H9 (cell line): ENCODE data around the gene TACR1. TPM values are rescaled to one million over a fixed set of nuclear protein-coding genes. Genes with fewer than 3 reads are reported as not detected.

Experiments used
- DNase-seq: peaks from one replicate; pipeline ENCODE4 v3.0.0-alpha.2; 2017
- H2AFZ ChIP-seq: one replicate; pipeline ENCODE4 v1.6.1; 2013; ENCODE audit warnings: mild to moderate bottlenecking, low read length, control low read depth, moderate library complexity
- H2AK5ac ChIP-seq: 2 replicates; pipeline ENCODE4 v1.6.1; 2013; ENCODE audit warnings: low read length, control low read depth, mixed read lengths; ENCODE audit not compliant: insufficient read length
- H2BK120ac ChIP-seq: one replicate; pipeline ENCODE4 v1.6.1; 2013; ENCODE audit warnings: low read depth, mild to moderate bottlenecking, low read length, control low read depth, inconsistent platforms; ENCODE audit not compliant: poor library complexity, severe bottlenecking
- H2BK12ac ChIP-seq: 2 replicates; pipeline ENCODE4 v1.6.1; 2013; ENCODE audit warnings: low read length, control low read depth, mixed read lengths, low read depth; ENCODE audit not compliant: insufficient read length
- H2BK15ac ChIP-seq: 2 replicates; pipeline ENCODE4 v1.6.1; 2013; ENCODE audit warnings: low read depth, low read length, control low read depth
- H2BK20ac ChIP-seq: one replicate; pipeline ENCODE4 v1.6.1; 2013; ENCODE audit warnings: low read depth, mild to moderate bottlenecking, low read length, control low read depth, inconsistent platforms; ENCODE audit not compliant: poor library complexity, severe bottlenecking
- H2BK5ac ChIP-seq: 2 replicates; pipeline ENCODE4 v1.6.1; 2013; ENCODE audit warnings: low read length, control low read depth, mixed read lengths; ENCODE audit not compliant: insufficient read length
- H3K14ac ChIP-seq: 2 replicates; pipeline ENCODE4 v1.6.1; 2013; ENCODE audit warnings: low read length, control low read depth; ENCODE audit not compliant: insufficient read depth
- H3K18ac ChIP-seq: 2 replicates; pipeline ENCODE4 v1.6.1; 2013; ENCODE audit warnings: low read depth, mild to moderate bottlenecking, mixed read lengths, low read length, control low read depth; ENCODE audit not compliant: insufficient read length
- H3K23ac ChIP-seq: 2 replicates; pipeline ENCODE4 v1.6.1; 2013; ENCODE audit warnings: low read length, control low read depth, mixed read lengths, low read depth; ENCODE audit not compliant: insufficient read length
- H3K23me2 ChIP-seq: 2 replicates; pipeline ENCODE4 v1.6.1; 2013; ENCODE audit warnings: low read depth, mild to moderate bottlenecking, mixed read lengths, low read length, control low read depth; ENCODE audit not compliant: insufficient read length, poor library complexity, severe bottlenecking
- H3K27ac ChIP-seq: 2 replicates; pipeline ENCODE4 v1.5.1; 2013; ENCODE audit warnings: low read length, control low read depth, mixed read lengths, low read depth; ENCODE audit not compliant: insufficient read length
- H3K27me3 ChIP-seq: 2 replicates; pipeline ENCODE4 v1.6.1; 2013; ENCODE audit warnings: low read length, control low read depth, inconsistent platforms; ENCODE audit not compliant: insufficient read depth
- H3K4ac ChIP-seq: 2 replicates; pipeline ENCODE4 v1.6.1; 2013; ENCODE audit warnings: low read depth, mild to moderate bottlenecking, control low read depth, inconsistent platforms, low read length, moderate library complexity
- H3K4me1 ChIP-seq: 2 replicates; pipeline ENCODE4 v1.6.1; 2013; ENCODE audit warnings: low read length, control low read depth, inconsistent platforms; ENCODE audit not compliant: insufficient read depth
- H3K4me2 ChIP-seq: 2 replicates; pipeline ENCODE4 v1.6.1; 2013; ENCODE audit warnings: low read length, control low read depth, mixed read lengths; ENCODE audit not compliant: insufficient read length, insufficient read depth
- H3K56ac ChIP-seq: 2 replicates; pipeline ENCODE4 v1.6.1; 2013; ENCODE audit warnings: low read depth, mild to moderate bottlenecking, mixed read lengths, low read length, control low read depth; ENCODE audit not compliant: insufficient read length
- H3K79me1 ChIP-seq: 2 replicates; pipeline ENCODE4 v1.6.1; 2013; ENCODE audit warnings: low read depth, mild to moderate bottlenecking, moderate library complexity, low read length, control low read depth, inconsistent platforms; ENCODE audit not compliant: insufficient read depth, poor library complexity, severe bottlenecking
- H3K79me2 ChIP-seq: 2 replicates; pipeline ENCODE4 v1.6.1; 2013; ENCODE audit warnings: low read length, control low read depth, inconsistent platforms; ENCODE audit not compliant: insufficient read depth
- H3K9ac ChIP-seq: 2 replicates; pipeline ENCODE4 v1.6.1; 2013; ENCODE audit warnings: low read length, control low read depth, mixed read lengths; ENCODE audit not compliant: insufficient read length; ENCODE audit errors: extremely low read depth
- H3K9me3 ChIP-seq: one replicate; pipeline ENCODE4 v1.6.1; 2013; ENCODE audit warnings: low read depth, low read length, inconsistent platforms; ENCODE audit not compliant: control insufficient read depth
- H3T11ph ChIP-seq: one replicate; pipeline ENCODE4 v1.6.1; 2013; ENCODE audit warnings: mild to moderate bottlenecking, low read length, control low read depth, inconsistent platforms
- H4K20me1 ChIP-seq: one replicate; pipeline ENCODE4 v1.6.1; 2013; ENCODE audit not compliant: control insufficient read depth, insufficient read length, insufficient read depth
- H4K5ac ChIP-seq: 2 replicates; pipeline ENCODE4 v1.6.1; 2013; ENCODE audit warnings: low read depth, mild to moderate bottlenecking, mixed read lengths, low read length, control low read depth; ENCODE audit not compliant: insufficient read length
- H4K8ac ChIP-seq: replicated peaks from 2 replicates; pipeline ENCODE4 v1.6.1; 2013; ENCODE audit warnings: low read length, control low read depth, mixed read lengths, low read depth; ENCODE audit not compliant: insufficient read length
- H4K91ac ChIP-seq: 2 replicates; pipeline ENCODE4 v1.6.1; 2013; ENCODE audit warnings: low read depth, mild to moderate bottlenecking, moderate library complexity, mixed read lengths, low read length, control low read depth; ENCODE audit not compliant: insufficient read length
- H3K27ac Mint-ChIP-seq, 3 experiments: 2 replicates in 2 of 3; 3 replicates in 1 of 3; pipeline ENCODE4 v1.8.0; 2020 to 2021; ENCODE audit warnings: mixed read lengths in 3 of 3, mild to moderate bottlenecking in 1 of 3, moderate library complexity in 1 of 3
- H3K27me3 Mint-ChIP-seq: 2 replicates; pipeline ENCODE4 v1.8.0; 2021; ENCODE audit warnings: low read depth, mild to moderate bottlenecking, moderate library complexity, mixed read lengths
- H3K36me3 Mint-ChIP-seq, 3 experiments: 2 replicates in 2 of 3; 3 replicates in 1 of 3; pipeline ENCODE4 v1.8.0; 2020 to 2021; ENCODE audit warnings: low read depth in 3 of 3, mixed read lengths in 3 of 3; ENCODE audit not compliant: insufficient read depth in 1 of 3
- H3K4me1 Mint-ChIP-seq, 2 experiments: 2 replicates each; pipeline ENCODE4 v1.8.0; 2020; ENCODE audit warnings: mixed read lengths in 2 of 2
- H3K4me3 Mint-ChIP-seq, 2 experiments: 2 replicates in 1 of 2; 3 replicates in 1 of 2; pipeline ENCODE4 v1.8.0; 2020 to 2021; ENCODE audit warnings: mild to moderate bottlenecking in 2 of 2, mixed read lengths in 2 of 2, moderate library complexity in 1 of 2
- H3K9me3 Mint-ChIP-seq, 2 experiments: 2 replicates in 1 of 2; 3 replicates in 1 of 2; pipeline ENCODE4 v1.8.0; 2020; ENCODE audit warnings: mild to moderate bottlenecking in 2 of 2, mixed read lengths in 2 of 2, moderate library complexity in 1 of 2
- WGBS: extraction: QIAGEN DNeasy Blood & Tissue Kit; methylation state at CpG from one replicate; pipeline ENCODE4 v1.1.7; 2013; ENCODE audit warnings: missing lambda C conversion rate, low lambda C conversion rate, mixed read lengths; ENCODE audit not compliant: insufficient read length; ENCODE audit errors: extremely low coverage; 5-methylcytosine and 5-hydroxymethylcytosine counted together
- total RNA-seq: library from RNA; stranded (reverse); gene quantifications from 2 replicates; pipeline ENCODE4 v1.2.1, GENCODE V29; 2021
- TF ChIP-seq, protein P1 (sequence below): fragments of 200-600 bp; sonication (generic); conservative IDR thresholded peaks from 3 replicates; pipeline ENCODE4 v1.8.0; 2021; ENCODE audit warnings: antibody characterized with exemption, mild to moderate bottlenecking

TACR1 gene
- total RNA-seq, 1 experiment from 2014 or later: 1.4 TPM

DNA sequence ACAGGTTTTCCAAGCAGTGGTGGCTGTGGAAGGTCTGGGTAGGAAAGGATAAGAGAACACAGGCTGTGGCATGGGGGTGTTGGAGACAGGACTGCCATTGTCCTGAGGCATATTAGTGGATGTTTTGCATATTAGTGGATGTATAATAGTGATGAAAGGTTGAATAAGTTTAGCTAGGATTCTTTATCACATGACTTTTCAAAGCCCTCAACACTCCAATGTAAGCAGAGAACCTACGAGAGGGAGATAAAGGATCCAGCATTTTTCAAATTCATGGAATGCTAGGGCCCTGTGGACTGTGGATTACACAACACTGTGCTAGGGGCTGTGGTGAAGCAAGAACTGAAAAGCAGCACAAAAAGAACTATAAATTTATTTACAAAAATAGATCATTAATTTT, 177.6 kb downstream of the TACR1 start:
- Histone ChIP-seq H3K27me3 (no peaks in the 10 kb centered on the region; the same call in 1 of the 2 replicates), H3K23ac (no peak overlapping the region), H3T11ph (no peak overlapping the region), H3K9me3 (no peaks in the 10 kb centered on the region), H4K5ac (no peak overlapping the region), H3K79me1 (no peaks in the 10 kb centered on the region), H2BK15ac (no peak overlapping the region), H3K23me2 (no peaks in the 10 kb centered on the region), H3K4me2 (no peak overlapping the region), H3K56ac (no peak overlapping the region), H3K4me1 (no peaks in the 10 kb centered on the region), H2AK5ac (no peak overlapping the region), H3K4ac (no peak overlapping the region), H3K14ac (no peak overlapping the region), H3K79me2 (no peaks in the 10 kb centered on the region), H2BK20ac (no peak overlapping the region), H3K27ac (no peak overlapping the region), H2BK120ac (no peak overlapping the region), H3K9ac (no peak overlapping the region), H4K20me1 (no peaks in the 10 kb centered on the region), H3K18ac (no peak overlapping the region), H4K8ac (no peak overlapping the region), H2BK12ac (no peak overlapping the region), H2BK5ac (no peak overlapping the region), H4K91ac (no peak overlapping the region), H2AFZ (no peak overlapping the region)
- Mint-ChIP-seq H3K27me3 (no peaks in the 10 kb centered on the region), H3K36me3 (no peaks in the 10 kb centered on the region), H3K4me1 (peaks cover 9 to 14% of the 10 kb centered on the region in 2 experiments), H3K4me3 (no peak overlapping the region), H3K9me3 (no peaks in the 10 kb centered on the region), H3K27ac (no peak overlapping the region)
- TF ChIP-seq, protein P1, sequence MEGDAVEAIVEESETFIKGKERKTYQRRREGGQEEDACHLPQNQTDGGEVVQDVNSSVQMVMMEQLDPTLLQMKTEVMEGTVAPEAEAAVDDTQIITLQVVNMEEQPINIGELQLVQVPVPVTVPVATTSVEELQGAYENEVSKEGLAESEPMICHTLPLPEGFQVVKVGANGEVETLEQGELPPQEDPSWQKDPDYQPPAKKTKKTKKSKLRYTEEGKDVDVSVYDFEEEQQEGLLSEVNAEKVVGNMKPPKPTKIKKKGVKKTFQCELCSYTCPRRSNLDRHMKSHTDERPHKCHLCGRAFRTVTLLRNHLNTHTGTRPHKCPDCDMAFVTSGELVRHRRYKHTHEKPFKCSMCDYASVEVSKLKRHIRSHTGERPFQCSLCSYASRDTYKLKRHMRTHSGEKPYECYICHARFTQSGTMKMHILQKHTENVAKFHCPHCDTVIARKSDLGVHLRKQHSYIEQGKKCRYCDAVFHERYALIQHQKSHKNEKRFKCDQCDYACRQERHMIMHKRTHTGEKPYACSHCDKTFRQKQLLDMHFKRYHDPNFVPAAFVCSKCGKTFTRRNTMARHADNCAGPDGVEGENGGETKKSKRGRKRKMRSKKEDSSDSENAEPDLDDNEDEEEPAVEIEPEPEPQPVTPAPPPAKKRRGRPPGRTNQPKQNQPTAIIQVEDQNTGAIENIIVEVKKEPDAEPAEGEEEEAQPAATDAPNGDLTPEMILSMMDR: no peak
- no peak for DNase-seq
- WGBS: no CpG with 5 or more reads among the region's 1 CpG
